Measurements from ENCODE around the gene COL5A1. TPM values are rescaled to one million over a fixed set of nuclear protein-coding genes. Genes with fewer than 3 reads are reported as not detected.

COL5A1 gene
- total RNA-seq, 4 donors from 2014 or later = 8.4 to 14.7 (median 11.3) TPM

DNA sequence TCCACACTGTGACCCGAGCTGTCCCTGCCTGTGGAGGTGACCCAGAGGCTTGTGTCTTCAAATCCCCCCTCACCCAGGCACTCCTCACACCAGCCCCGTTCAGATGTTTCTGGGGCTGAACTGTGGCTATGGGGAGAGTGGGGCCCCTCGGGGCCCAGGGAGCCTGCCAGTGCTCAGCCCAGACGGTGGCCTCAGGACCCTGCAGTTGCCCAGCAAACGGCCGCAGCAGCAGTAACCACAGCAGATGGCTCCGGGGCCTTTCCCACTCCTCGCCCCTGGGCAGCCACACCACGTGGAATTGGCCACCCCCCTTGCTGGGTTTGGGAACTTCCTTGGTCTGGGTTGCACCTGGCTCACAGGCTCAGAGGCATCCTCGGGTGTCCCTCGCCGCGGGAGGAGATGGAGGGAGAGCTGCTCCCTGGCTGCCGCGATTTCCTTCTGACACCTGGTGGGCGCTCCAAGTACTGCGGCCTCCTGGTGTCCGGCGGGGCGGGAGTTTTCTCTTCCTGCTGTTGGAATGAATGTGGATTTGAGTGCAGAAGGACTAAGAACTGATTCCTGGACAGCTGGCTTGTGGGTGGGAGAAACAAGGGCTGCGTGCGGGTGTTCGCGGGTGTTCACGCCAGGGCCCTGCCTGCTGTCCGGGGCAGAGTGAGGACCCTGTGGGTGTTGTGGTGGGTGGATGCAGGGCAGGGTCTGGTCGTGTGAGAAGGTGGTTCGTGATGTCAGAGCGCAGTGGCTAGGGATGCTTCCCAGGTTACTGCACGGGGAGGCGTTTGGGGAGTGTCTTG is 97.5 kb downstream of the COL5A1 start:
- intact Hi-C loops (cut with DNase I; ENCODE audit: low total_unique reads) = no loop called here
- TF ChIP-seq, protein P1, sequence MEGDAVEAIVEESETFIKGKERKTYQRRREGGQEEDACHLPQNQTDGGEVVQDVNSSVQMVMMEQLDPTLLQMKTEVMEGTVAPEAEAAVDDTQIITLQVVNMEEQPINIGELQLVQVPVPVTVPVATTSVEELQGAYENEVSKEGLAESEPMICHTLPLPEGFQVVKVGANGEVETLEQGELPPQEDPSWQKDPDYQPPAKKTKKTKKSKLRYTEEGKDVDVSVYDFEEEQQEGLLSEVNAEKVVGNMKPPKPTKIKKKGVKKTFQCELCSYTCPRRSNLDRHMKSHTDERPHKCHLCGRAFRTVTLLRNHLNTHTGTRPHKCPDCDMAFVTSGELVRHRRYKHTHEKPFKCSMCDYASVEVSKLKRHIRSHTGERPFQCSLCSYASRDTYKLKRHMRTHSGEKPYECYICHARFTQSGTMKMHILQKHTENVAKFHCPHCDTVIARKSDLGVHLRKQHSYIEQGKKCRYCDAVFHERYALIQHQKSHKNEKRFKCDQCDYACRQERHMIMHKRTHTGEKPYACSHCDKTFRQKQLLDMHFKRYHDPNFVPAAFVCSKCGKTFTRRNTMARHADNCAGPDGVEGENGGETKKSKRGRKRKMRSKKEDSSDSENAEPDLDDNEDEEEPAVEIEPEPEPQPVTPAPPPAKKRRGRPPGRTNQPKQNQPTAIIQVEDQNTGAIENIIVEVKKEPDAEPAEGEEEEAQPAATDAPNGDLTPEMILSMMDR (IDR thresholded peaks at IDR 0.05) = peak in 1 of 3 donors; percentile 79
- no peak for TF ChIP-seq POLR2A (IDR thresholded peaks at IDR 0.05)
- WGBS, 2 donors = 46 to 51% methylated on average over 30 to 31 of the region's 31 CpGs
- DNase-seq (ENCODE audit: low spot score in 2 of 2) = peak; percentile 34 to 95
- H3K4me3 ChIP-seq (ENCODE audit: low read depth, poor library complexity, severe bottlenecking) = no peak overlapping the region

DNA sequence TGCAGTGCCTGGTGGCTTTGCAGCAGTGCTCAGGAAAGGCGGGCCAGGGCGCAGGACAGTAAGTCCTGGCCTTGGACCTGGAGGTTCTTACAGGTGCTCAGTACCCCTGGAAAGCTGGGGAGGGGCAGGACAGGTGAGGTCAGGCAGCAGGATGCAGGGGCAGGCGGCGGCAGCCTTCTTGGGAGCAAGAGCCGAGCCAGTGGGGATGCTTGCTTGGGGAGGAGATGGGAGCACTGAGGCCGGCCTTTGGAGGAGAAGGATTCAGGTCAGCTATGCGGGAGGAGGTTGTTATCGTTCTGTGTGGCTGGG is 98.0 kb downstream of the COL5A1 start:
- intact Hi-C loops (cut with DNase I; ENCODE audit: low total_unique reads) = no loop called here
- no peak for TF ChIP-seq POLR2A (IDR thresholded peaks at IDR 0.05)
- TF ChIP-seq, protein P1 (IDR thresholded peaks at IDR 0.05) = no peak
- H3K4me3 ChIP-seq (ENCODE audit: low read depth, poor library complexity, severe bottlenecking) = no peak overlapping the region
- 90 to 94% methylated on average over 8 of the region's 8 CpGs for WGBS, 2 donors
- no peak for DNase-seq (ENCODE audit: low spot score in 2 of 2)

DNA sequence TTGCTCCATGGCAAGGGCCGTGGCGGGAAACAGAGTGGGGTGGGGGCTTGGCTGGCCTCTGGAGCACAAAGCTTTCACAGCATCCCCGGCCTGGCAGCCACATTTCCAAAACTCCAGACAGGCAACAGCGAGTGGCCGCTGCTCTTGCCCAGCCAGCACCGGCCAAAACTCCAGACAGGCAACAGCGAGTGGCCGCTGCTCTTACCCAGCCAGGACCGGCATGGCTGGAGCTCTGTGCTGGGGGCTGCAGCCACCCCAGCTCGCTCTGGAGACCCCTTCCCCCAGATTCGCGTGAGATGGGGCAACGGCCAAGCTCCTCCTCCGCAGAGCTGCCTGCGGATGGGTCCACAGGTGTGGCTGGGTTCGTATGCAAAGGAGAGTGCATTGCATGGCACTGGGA is 98.5 kb downstream of the COL5A1 start:
- no peak overlapping the region for H3K4me3 ChIP-seq (ENCODE audit: low read depth, poor library complexity, severe bottlenecking)
- intact Hi-C loops (cut with DNase I; ENCODE audit: low total_unique reads) = loop anchor here (10.0 kb wide), 1 partner anchor 565 kb away; no protein-coding TSS in a partner anchor
- TF ChIP-seq POLR2A (IDR thresholded peaks at IDR 0.05) = no peak
- TF ChIP-seq, protein P1 (IDR thresholded peaks at IDR 0.05) = no peak
- 85 to 93% methylated on average over 13 to 14 of the region's 16 CpGs for whole genome bisulfite sequencing, 2 donors
- no peak for DNase-seq (ENCODE audit: low spot score in 2 of 2)

DNA sequence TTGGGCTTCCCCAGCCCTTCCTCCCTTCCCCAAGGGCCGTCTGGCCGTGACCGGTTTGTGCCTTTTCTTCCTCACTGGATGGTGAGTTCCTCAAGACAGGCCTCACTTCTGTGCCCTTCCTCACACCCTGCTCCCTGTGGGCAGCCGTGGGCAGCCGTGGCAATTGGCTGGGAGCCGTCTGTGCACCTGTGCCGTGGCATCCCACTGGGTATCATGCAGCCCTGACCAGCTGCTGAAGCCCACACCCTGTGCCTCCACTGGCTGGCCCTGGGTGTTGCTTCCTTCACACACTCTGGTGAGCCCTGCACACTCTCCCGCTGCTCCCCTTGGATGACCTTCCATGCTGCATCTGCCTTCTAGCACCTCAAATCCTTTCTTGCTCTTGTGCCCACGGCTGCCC is 100.2 kb downstream of the COL5A1 start:
- H3K4me3 ChIP-seq (ENCODE audit: low read depth, poor library complexity, severe bottlenecking) = no peak overlapping the region
- no peak for TF ChIP-seq POLR2A (IDR thresholded peaks at IDR 0.05)
- TF ChIP-seq, protein P1 (IDR thresholded peaks at IDR 0.05) = no peak
- intact Hi-C loops (cut with DNase I; ENCODE audit: low total_unique reads) = loop anchor here (2.0 to 10.0 kb wide), 2 partner anchors 293 to 567 kb away; no protein-coding TSS in a partner anchor
- 85 to 88% methylated on average over 9 of the region's 9 CpGs for WGBS, 2 donors
- no peak for DNase-seq (ENCODE audit: low spot score in 2 of 2)

DNA sequence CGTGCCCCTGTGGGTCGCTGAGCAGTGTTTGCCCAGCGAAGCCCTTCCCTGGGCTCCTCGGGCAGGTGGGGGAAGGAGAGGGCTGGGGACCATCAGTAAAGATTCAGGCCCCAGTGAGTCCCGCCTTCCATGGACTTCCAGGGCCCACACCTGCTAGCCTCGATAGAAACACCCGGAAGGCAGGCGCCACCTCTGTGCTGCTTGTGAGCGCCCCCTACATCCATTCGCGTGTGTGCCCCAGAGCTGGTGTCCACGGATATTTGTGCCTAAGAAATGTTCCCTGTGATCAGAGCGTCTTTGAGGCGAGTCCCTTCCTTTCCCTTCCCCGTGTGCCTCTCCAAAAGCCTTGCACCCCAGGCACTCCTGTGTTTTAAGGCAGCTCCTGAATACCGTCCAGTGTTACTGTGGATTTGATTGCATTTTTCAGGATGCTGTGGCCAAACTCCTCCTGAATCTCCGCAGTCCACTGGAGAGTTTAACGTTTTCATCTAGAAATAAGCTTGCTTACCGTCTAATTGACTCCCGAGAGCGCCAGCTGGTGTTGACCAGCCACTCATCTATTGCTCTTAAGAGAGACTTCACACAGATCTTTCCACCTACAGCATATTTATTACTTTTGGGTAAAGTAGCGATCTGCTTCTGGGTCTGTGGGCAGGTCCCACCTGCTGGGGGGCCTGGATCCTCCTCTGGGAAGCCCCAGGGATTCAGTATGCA is 101.4 kb downstream of the COL5A1 start:
- DNase-seq (ENCODE audit: low spot score in 2 of 2) = no peak
- no peak for TF ChIP-seq POLR2A (IDR thresholded peaks at IDR 0.05)
- TF ChIP-seq, protein P1 (IDR thresholded peaks at IDR 0.05) = no peak
- 88% methylated on average over 19 to 22 of the region's 22 CpGs for WGBS, 2 donors
- H3K4me3 ChIP-seq (ENCODE audit: low read depth, poor library complexity, severe bottlenecking) = no peak overlapping the region
- intact Hi-C loops (cut with DNase I; ENCODE audit: low total_unique reads) = loop anchor here (2.0 to 10.0 kb wide), 2 partner anchors 294 to 568 kb away; no protein-coding TSS in a partner anchor
